GM18858 (cell line): ENCODE data around the gene CES3.
A peak's percentile ranks its signal among the peaks of the same experiment; 100 is the strongest.

Experiments
- ATAC-seq: cut with Tn5 transposase; IDR thresholded peaks from one replicate; pipeline ENCODE4 v1.9.1; 2021; ENCODE audit not compliant: unreplicated experiment

CES3 gene

DNA sequence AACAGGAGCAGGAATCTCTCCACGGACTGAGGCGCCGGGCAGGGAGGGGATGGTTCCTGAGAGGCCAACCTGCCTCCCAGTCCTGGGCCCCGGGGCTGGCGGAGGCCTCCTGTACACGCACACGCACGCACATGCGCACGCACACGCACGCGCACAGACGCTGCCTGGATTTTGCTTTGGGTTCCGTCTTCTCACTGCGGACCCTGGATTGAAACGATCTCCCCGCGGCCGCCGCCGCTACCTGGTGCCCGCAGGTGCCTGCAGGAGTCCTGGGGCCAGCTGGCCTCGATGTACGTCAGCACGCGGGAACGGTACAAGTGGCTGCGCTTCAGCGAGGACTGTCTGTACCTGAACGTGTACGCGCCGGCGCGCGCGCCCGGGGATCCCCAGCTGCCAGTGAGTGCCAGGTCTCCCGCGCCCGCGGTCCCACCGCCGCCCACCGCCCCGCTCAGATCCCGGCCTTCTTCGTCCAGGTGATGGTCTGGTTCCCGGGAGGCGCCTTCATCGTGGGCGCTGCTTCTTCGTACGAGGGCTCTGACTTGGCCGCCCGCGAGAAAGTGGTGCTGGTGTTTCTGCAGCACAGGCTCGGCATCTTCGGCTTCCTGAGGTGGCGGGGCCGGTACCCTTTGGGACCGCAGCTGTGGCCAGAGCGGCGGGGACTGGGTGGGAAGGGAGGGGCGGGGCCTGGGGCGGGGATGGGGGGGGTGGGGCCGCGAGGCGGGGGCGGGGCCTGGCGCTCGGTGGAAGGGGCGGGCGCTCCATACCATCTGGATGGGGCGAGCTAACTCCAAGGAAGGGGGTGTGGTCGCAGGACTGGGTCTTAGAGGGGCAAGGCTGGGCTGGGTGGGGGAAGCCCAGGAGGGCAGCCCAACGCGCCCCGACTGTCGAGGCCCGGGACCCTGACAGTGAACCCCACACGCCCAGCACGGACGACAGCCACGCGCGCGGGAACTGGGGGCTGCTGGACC lies 39.6 kb downstream of the CES3 start:
- ATAC-seq = no peak

DNA sequence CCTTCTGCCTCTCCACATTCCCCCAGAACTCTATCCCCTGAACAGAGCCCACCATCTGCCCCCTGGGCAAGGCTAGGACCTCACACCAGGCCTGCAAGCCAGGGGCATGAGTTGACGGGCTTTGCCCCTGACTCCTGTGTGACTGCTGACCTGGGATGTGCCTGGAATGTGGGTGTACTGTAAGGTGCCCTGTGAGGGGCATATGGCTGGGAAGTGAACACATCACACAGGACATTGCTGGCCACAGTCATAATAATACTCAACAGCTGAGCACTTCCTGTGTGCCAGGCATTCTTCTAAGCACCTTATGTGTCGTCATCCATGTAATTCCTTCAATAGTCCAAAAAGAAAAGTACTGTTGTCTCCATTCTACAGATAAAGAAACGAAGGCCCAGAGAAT lies 40.7 kb downstream of the CES3 start:
- ATAC-seq = no peak

DNA sequence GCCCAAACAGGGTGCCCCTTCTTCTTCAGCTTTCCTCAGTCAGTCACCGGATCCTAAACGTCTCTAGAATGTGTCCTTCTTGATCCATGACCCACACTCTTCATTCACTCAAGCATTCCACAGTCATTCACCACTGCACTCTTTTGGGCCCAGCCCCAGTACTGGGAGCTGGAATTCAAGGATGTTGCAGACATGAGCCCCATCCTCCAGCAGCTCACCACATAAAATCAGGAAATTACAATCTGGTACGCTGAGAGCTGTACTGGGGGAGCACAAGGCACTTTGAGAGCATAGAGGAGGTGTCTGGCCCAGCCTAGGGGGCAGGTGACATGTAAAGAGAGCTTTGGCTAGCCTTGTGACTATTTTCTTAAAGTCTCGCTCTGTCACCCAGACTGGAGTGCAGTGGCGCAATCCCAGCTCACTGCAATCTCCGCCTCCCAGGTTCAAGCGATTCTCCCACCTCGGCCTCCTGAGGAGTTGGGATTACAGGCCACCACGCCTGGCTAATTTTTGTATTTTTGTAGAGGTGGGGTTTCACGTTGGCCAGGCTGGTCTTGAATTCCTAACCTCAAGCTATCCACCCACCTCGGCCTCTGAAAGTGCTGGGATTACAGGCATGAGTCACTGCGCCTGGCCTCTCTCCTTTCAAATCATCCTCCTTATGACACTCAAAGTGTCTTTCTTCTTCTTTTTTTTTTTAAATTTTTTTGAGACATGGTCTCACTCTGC lies 46.0 kb downstream of the CES3 start:
- ATAC-seq = no peak

DNA sequence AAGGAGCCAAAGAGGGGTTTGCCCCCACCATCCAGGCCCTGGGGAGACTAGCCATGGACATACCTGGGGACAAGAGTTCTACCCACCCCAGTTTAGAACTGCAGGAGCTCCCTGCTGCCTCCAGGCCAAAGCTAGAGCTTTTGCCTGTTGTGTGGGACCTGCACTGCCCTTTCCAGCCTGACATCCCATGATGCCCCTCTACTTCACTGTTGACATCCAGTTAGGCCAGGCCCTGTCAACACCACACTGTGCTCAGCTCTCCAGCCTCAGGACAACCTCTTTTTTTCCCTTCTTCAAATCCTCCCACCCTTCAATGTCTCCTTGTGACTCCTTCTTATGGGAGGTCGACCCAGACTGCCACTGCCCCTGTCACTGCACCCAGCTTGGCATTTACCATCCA lies 48.1 kb downstream of the CES3 start:
- ATAC-seq = no peak

DNA sequence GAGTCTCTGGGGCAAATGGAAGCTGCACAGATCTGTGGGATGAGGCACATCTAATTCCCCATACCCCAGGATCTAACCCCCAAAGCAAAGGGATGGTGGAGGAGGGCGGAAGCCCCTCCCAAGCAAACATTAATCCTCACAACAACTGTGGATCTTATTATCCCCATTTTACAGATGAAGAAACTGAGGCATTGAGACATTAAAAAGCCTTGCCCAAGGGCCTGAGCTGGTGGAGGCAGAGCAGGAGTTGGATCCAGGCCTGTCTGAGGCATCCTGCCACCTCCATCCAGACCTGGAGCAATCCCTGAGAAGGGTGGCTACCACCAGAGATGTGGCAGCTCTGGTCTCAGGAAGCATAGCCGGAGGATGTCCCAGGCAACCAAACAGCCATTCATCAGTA lies 50.2 kb downstream of the CES3 start:
- ATAC-seq = no peak

DNA sequence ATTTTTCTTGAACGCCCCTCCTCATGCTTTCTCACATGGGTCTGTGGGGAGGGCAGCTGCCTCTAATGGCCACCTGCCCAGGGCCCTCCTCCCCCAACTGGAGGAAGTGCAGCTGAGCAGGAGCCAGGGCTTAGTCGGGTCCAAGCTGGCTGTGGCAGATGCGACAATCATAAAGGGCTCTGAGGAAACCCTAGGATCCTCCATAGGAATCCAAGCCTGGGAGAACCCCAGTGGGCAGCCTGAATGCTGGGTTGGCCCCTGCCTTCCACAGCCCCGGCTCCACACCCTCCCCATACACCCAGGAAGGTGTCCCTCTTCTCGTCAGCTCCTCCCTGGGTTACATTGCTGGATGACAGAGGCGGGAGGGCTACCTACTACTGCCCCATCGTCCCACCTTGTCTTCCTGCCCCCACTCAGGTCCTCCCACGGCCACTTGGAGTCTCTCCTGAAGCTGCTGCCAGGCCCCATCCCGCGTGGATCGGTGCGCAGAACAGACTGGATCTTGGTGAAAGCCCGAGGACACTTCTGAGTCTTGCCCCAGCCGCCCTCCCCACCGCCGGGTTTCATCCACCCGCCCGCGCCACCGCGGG lies 52.3 kb downstream of the CES3 start:
- no peak for ATAC-seq

DNA sequence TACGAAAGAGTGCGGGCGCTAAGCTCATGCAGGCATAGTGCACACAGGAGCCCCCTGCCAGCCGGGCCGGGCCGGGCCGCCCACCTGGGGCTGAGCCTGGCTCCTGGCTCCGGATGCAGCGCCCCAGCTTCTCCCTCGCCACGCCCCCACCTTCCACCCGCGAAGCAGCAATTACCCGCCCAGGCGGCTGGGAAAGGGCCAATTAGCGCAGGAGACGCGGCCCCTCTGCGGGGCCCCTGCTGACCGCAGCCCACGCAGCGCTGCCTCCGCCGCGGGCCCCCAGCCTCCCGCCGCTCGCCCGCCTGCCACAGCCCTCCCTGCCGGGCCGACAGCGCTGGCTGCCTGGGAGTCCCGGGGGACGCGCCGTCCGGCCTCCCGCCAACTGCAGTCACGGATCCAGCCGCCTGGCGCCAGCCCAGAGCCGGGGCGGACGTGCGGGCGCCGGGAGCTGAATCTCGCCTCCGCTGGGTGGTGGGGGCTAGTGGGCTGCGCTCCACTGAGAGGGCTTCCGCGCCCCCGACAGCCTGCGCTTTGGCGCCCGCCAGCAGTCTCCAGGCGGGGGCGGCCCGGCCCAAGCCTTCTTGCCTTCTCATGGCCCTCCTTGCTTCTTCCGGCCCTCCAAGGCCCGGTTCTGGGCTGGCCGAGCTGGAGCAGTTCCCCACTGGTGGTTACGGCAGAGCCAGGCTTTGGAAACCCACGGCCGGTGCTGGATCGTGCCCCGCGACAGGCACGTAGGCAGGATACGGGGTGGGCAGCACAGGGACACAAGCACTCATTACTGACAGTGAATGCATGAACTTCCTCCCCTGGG lies 53.0 kb downstream of the CES3 start:
- no peak for ATAC-seq

DNA sequence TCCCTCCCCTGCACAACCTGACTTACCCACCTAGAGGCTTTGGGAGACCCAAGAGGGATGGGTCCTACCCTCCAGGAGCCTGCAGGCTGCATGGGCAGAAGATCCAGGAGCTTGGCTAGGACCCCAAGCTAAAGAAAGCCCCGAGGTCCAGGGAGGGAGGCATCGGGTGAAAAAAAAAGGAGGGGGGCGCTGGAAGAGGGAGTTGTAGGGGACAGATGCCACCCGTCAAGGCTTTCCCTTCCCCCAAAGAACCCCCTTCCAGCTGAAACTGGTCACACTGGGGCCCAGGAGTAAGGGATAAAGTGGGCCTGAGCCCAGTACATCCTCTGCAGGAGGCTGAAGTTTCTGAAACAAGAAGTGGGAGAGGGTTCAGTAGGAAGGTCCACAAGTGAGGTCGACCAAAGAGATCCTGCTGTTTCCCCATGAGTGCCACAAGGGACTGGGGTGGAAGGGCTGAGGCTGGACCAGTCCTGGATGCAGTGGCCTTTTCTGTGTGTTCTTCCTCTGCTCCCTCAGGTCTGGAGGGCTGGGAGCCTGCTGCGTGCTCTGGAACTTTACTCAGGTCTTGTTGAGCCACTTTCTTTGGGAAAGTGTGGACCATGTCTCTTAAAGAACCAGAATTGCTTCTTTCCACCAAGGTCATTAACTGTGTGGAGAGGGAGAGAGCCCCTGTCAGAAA lies 53.7 kb downstream of the CES3 start:
- ATAC-seq = no peak

DNA sequence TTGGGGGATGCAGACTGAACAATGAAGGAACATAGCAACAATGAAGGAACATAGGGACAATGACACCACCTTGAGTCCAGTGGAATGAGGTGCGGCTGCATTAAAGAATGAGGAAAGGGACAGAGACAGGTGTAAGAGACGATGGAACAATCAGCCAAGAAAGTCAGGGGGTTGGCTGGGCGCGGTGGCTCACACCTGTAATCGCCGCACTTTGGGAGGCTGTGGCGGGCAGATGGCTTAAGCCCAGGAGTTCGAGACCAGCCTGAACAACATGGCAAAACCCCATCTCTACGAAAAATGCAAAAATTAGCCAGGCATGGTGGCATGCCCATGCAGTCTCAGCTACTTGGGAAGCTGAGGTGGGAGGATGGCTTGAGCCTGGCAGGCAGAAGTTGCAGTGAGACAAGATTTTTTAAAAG lies 54.3 kb downstream of the CES3 start:
- no peak for ATAC-seq

DNA sequence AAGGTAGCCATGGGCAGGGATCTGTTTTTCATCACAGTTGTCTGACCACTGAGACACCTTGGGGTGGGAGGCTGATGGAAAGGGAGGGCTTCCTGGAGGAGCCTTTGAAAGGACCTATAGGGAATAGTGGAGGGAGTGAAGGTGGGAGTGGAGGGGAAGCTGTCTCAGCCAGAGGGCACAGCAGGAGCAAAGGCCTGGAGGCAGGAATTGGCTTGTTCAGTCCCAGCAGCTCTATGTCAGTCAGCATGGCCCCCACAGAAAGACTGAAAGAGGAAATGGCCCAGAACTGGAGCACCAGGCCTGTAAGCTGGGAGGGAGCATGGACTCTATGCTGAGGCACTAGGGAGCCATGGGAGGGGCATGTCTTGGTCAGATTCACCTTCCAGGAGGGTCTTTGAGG lies 55.1 kb downstream of the CES3 start:
- no peak for ATAC-seq

DNA sequence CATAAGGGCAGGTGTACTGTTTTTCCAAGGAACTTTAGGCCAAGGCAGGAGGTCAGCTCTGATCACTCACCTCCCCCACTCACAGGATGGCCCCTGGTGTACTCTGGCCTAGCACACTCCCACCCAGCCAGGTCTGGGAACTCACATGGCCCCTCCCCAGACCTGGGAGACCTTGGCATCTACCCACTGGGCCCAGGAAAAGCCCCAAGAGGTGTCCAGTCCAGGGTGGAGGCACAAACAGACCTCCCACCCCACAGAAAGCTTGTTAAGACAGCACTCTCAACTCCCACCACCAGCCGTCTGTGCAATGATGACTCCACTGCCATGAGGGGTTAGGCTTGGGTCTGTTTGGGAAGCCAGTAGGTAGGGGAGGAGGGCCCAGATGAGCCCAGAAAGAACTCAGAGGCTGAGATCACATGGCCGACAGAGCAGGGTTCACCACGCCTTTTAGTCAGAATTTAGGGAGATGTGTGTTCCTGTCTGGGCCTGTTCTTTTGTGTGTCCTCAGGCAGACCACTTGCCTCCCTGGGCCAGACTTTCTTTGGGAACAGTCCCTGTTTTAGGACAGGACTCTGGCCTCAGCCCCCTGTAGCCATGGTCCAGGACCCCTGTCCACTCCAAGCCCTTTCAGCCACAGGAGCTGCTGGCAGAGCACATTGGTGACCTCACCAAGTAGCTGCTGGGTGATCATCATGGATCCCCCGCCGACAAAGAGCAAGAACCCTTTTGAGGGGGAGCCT lies 55.8 kb downstream of the CES3 start:
- no peak for ATAC-seq

DNA sequence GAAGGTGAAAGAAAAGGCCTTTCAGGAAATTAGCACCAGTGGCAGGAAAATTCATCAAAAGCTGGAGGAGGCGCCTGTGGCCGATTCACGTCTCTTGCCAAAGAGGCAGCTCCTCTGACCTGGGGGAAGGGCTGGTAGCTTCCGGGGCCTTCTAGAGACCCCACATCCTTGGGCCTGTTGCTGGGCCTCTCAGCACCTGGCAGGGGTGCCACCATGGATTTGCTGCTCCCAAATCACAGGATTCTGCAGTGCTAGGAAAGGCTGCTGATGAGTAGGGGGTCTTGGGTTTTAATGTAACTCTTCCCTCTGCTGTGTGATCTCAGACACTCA lies 56.3 kb downstream of the CES3 start:
- no peak for ATAC-seq

DNA sequence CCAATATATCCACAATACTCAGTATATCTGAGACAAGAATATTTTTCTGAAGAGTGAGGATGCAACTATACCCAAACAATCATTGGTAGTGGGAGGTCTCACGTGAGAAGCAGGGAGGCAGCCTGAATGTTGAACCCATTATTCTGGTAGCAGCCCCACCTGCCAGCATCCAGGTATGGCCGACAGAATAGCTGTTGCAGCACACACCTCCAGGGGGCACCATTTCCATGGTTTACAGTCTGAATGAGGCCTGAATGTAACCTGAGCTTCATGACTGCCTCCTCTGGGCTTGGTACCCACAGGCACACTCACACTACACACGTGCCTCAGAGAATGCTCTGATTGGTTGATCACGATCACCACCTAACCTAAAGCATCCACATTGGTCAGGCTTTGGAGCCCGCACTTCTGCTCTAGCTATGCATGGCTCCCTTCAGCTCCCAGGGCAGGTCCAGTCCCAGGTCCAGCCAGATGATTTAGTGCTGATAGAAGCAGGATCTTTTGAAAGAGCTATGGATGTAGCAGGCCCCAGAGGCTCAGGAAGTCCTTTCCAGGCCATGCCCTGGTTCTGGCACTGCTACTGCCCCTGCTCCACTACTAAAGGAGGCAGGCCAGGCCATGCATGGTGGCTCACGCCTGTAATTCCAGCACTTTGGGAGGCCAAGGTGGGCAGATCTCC lies 56.9 kb downstream of the CES3 start:
- peak; percentile 85 for ATAC-seq

DNA sequence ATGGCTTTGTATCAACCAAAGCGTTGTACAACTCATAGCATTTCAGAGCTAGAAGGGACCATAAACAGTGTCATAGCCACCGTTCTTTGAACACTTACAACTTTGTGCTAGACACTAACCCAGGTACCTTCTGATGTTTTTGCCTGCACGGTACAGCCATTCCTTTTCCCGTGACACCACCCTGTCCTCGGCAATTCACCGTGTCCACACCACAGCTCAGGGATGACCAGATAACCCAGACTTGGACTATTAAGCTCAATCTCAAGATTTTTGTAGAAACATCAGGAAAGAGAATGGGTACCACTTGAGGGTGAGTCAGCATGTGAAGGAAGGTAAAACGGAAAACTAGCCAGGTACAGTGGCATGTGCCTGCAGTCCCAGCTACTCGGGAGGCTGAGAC lies 58.1 kb downstream of the CES3 start:
- no peak for ATAC-seq

DNA sequence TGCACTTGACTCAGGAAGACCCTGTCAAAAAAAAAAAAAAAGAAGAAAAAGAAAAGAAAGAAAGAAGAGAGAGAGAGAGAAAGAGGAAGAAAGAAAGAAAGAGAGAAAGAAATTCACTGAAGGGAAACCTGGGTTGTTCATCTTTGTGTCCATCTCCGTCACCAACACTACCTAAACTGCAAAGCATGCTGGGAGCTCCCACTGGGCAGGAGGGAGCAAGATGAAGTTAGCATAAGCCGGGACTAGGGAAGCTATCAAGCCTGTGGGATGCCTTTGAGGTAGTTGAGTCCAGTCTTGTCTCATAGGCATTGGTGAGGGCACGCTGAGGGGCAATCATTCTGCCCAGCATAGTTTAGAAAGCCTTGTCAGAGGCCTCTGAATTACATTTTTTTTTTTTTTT lies 60.3 kb downstream of the CES3 start:
- no peak for ATAC-seq

DNA sequence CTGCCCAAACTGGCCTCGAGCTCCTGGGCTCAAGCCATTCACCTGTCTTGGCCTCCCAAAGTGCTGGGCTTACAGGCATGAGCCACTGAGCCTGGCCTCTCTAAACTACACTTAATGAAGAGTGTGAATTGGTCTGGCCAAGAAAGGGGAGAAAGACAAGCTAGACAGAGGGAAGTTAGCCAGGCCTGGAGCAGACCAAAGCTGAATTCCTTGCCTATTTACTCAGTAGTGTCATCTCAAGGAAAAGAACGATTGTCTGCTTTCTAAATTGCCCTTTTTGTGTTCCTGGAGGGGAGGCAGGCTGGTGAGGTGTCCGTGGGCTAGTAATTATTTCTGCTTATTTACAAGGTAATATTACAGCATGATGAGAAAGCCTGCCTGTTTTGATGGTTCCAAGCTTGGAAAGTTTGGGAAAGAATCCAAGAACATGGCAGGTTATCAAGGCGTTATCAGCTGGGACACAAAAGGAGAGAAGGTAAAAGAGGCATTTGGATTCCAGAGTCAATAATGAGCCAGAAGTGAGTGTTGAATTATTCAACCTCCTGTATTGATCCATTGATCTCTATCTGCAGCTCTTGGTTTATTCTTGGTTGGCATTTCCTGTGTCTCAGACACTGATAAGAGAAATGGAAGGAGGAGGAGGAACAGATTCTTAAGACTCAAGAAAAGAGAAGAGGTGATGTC lies 61.6 kb downstream of the CES3 start:
- ATAC-seq = no peak

DNA sequence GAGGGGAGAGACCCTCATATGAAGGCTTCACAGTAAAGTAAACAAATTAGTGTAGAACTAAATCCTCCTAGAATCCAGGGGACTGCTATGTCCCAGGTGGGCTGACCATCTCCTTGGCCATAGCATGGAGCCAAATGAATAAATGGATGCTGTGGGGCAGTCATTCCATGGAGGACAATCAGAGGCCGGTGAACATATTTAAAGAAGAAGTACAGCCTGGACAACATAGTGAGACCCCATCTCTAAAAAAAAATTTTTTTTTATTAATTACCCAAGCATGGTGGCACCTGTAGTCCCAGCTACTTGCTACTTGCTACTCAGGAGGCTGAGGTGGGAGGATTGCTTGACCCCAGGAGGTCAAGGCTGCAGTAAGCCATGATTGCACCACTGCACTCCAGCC lies 62.6 kb downstream of the CES3 start:
- no peak for ATAC-seq
